Esophagus squamous epithelium (tissue), 4 donors: ENCODE measurements around the gene MICAL3.
"Not testable (repeated sequence)": the region's sequence is repeated elsewhere in the genome, so short reads cannot be mapped to it uniquely, and the experiment has no call there.

ENCODE experiments used
- CTCF ChIP-seq, 6 experiments: fragments of 450-650 bp in 4 of 6; fragments of 200-600 bp in 2 of 6; sonication (generic) in 2 of 6; IDR thresholded peaks; one replicate each; pipeline ENCODE4 v1.5.1; 2016 to 2019; ENCODE audit warnings: antibody characterized with exemption in 6 of 6, mild to moderate bottlenecking in 4 of 6, moderate library complexity in 4 of 6
- POLR2A ChIP-seq, 4 donors: fragments of 450-650 bp; IDR thresholded peaks; one replicate each; pipeline ENCODE4 v1.6.1; 2017; ENCODE audit warnings: antibody characterized with exemption in 4 of 4, mild to moderate bottlenecking in 4 of 4, moderate library complexity in 3 of 4

DNA sequence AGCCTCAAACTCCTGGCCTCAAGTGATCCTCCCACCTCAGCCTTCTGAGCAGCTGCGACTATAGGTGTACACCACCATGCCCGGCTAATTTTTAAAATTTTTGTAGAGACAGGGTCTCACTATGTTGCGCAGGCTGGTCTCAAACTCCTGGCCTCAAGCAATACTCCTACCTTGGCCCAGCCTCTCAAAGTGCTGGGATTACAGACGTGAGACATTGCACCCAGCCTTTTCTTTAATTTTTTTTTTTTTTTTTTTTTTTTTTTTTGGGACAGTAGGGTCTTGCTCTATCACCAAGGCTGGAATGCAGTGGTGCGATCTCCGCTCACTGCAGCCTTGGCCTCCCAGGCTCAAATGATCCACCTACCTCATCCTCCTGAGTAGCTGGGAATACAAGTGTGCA lies 29.1 kb downstream of the MICAL3 start:
- not testable (repeated sequence) for TF ChIP-seq POLR2A, CTCF (IDR thresholded peaks at IDR 0.05)
